GM12872 (cell line): ENCODE results near the gene SLC5A2.

ENCODE experiments used
- TF ChIP-seq, protein P1 (sequence below): IDR thresholded peaks from 3 replicates; pipeline ENCODE4 v1.5.1; 2011; ENCODE audit warnings: low read depth, mild to moderate bottlenecking, low read length, moderate library complexity; ENCODE audit not compliant: insufficient read depth

SLC5A2 gene

DNA sequence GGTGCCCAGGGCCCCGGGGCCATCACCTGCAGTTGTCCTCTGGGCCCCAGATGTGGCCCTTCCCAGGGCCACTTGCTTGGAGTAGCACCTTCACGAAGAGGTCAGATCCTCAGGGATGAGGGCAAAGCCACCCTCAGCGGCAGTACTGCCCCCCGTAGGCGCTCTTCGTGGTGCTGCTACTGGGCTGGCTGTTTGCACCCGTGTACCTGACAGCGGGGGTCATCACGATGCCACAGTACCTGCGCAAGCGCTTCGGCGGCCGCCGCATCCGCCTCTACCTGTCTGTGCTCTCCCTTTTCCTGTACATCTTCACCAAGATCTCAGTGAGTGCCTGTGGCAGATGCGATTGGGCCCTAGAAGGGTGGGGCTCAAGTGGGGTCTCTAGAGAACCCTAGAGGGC is 2.6 kb downstream of the SLC5A2 start:
- TF ChIP-seq, protein P1, sequence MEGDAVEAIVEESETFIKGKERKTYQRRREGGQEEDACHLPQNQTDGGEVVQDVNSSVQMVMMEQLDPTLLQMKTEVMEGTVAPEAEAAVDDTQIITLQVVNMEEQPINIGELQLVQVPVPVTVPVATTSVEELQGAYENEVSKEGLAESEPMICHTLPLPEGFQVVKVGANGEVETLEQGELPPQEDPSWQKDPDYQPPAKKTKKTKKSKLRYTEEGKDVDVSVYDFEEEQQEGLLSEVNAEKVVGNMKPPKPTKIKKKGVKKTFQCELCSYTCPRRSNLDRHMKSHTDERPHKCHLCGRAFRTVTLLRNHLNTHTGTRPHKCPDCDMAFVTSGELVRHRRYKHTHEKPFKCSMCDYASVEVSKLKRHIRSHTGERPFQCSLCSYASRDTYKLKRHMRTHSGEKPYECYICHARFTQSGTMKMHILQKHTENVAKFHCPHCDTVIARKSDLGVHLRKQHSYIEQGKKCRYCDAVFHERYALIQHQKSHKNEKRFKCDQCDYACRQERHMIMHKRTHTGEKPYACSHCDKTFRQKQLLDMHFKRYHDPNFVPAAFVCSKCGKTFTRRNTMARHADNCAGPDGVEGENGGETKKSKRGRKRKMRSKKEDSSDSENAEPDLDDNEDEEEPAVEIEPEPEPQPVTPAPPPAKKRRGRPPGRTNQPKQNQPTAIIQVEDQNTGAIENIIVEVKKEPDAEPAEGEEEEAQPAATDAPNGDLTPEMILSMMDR, result no peak

DNA sequence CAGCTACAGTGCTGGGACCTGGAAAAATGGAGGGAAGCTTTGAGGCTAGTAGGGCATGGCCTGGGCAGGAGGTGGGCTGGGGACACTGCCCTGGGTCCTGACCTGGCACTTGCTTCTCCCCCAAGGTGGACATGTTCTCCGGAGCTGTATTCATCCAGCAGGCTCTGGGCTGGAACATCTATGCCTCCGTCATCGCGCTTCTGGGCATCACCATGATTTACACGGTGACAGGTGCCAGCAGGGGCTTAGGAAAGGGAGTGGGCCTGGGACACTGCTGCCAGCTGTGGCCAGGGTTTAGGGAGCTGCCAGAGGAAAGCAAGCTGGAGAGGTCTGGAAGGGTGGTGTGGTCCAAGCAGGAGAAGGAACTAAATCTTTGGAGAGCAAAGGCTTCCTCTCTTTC is 3.1 kb downstream of the SLC5A2 start:
- TF ChIP-seq, protein P1, result no peak

DNA sequence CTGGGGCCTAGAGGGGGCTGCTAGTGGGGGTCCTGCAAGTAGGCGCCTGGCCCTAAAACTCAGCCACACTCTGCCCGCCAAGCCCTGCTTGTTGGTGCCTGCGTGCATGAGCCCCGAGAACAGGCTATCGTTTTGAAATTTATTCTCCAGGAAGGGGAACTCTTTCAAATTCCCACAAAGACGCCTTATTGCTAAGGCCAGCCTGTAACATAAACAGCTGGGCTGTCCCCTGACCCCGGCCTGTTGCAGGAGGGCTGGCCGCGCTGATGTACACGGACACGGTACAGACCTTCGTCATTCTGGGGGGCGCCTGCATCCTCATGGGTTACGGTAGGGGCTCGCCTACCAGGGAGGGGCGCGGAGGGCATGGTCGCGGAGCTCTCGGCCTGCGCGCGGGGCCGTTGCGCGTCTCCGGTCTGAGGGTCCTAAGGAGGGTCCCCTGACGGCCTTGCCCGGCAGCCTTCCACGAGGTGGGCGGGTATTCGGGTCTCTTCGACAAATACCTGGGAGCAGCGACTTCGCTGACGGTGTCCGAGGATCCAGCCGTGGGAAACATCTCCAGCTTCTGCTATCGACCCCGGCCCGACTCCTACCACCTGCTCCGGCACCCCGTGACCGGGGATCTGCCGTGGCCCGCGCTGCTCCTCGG is 4.3 kb downstream of the SLC5A2 start:
- TF ChIP-seq, protein P1, result no peak

DNA sequence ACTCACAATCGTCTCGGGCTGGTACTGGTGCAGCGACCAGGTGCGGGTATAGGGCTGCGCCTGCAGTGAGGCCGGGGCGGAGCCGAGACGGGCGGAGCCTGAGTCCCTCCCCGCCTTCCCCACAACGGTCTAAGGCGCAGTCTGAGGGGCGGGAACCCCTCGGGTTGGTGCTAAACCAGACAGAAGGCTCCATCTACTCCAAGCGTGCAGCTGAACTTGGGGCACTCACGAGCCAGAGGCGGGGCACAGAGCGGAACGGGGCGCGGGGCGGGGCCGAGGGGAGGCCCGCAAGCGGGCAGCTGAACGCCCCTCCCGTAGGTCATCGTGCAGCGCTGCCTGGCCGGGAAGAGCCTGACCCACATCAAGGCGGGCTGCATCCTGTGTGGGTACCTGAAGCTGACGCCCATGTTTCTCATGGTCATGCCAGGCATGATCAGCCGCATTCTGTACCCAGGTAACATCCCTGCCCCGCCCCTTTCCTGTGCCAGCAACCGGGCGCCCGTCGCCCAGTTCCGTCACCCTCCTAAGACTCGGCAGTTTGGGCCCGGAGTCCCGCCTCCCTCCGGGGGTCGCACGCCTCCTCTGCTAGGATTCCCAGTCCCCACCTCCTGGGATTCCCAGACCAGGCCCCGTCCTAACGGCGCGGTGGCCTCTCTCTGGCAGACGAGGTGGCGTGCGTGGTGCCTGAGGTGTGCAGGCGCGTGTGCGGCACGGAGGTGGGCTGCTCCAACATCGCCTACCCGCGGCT is 5.0 kb downstream of the SLC5A2 start:
- TF ChIP-seq, protein P1, result no peak

DNA sequence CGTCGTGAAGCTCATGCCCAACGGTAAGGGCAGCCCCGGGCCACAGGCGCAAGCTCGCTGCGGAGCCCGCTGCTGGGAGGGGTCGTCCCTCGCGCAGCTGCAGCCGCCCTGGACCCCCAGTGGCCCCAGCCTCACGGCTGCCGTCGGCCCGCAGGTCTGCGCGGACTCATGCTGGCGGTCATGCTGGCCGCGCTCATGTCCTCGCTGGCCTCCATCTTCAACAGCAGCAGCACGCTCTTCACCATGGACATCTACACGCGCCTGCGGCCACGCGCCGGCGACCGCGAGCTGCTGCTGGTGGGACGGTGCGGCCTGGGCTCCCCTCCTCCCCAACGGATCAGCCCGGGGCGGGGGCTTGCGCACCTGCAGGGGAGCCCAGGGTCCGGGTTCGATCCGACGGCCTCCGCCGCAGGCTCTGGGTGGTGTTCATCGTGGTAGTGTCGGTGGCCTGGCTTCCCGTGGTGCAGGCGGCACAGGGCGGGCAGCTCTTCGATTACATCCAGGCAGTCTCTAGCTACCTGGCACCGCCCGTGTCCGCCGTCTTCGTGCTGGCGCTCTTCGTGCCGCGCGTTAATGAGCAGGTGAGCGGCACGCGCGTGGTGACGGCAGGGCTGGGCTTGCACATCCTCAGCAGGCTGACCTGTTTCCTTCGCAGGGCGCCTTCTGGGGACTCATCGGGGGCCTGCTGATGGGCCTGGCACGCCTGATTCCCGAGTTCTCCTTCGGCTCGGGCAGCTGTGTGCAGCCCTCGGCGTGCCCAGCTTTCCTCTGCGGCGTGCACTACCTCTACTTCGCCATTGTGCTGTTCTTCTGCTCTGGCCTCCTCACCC is 5.8 kb downstream of the SLC5A2 start:
- TF ChIP-seq, protein P1, result no peak

DNA sequence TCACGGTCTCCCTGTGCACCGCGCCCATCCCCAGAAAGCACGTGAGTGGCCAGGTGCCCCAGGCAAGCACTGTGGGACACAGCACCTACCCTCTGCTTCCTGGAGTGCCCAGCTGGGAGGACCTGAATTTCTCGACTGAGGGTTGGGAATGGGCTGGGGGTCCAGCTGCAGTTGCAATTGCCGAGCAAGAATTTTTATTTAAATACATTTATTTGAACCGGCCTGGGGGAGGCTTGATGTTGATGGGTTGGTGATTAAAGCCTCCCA is 6.3 kb downstream of the SLC5A2 start:
- TF ChIP-seq, protein P1, result no peak

DNA sequence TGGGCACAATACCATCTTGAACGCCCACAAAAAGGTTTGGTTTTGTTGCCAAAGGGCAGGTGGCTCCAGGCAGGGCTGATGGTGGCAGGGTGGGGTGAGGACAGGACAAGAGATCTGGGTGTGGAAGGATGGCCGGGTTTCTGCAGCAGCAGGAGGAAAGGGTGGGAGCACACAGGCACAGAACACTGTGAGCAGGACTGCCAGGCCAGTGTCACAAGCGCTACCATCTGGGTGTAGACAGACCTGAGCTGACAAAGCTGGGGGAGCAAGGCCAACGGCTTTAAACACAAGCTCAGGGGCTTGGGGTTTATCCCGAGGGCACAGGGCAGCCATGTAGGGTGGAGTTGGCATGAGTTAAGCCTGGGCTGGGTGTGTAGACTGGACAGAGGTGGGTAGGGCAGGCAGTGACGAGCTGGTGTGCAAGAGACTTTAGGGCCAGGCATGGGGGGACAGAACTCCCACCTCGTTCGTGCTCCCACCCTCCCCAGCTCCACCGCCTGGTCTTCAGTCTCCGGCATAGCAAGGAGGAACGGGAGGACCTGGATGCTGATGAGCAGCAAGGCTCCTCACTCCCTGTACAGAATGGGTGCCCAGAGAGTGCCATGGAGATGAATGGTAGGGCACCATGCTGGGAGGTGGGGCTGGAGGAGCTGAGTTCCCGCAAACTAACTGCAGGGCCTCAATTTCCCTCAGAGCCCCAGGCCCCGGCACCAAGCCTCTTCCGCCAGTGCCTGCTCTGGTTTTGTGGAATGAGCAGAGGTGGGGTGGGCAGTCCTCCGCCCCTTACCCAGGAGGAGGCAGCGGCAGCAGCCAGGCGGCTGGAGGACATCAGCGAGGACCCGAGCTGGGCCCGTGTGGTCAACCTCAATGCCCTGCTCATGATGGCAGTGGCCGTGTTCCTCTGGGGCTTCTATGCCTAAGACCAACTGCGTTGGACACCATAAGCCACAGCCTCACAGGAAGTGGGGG is 7.0 kb downstream of the SLC5A2 start:
- TF ChIP-seq, protein P1, result no peak
